Measurements from ENCODE around the gene CDK7.

CDK7 gene

DNA sequence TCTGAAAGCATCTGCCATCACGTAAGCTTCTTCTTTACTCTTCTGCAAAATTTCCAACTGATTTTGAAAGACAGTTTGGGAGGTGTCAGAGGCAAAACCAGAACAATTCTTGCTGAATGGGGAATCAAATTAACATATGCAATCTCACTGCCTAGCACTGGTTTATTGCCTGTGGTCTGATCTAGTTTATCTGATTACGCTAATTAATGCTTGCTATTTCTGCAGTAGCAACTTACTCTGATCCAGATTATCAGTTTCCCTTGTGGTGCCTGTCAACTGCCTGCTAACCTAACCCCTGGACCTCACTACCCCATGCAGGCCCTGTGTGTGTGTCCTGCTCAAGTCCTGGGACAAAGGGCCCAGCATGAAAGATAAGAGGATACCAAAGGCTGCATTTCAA, 57.6 kb downstream of the CDK7 start:
- DNase-seq (ENCODE audit: low read depth in 3 of 3): no peak

DNA sequence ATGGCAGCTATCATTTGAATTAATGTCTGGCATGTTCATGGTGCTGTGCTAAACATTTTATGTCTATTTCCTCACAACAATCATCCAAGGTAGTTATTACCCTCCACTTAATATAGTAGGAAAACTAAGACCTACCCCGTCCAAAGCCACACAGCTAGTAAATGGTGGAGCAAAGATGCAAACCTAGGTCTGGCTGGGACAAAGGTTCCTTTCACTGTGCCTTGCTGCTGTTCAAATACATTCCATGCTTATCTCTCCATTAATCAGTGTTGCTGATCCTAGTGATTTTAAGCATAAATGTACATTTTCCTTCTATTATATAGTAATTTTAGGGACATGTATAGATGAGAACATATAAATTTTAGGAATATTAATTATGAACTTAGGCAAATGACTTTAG, 59.2 kb downstream of the CDK7 start:
- DNase-seq (ENCODE audit: low read depth in 3 of 3): no peak

DNA sequence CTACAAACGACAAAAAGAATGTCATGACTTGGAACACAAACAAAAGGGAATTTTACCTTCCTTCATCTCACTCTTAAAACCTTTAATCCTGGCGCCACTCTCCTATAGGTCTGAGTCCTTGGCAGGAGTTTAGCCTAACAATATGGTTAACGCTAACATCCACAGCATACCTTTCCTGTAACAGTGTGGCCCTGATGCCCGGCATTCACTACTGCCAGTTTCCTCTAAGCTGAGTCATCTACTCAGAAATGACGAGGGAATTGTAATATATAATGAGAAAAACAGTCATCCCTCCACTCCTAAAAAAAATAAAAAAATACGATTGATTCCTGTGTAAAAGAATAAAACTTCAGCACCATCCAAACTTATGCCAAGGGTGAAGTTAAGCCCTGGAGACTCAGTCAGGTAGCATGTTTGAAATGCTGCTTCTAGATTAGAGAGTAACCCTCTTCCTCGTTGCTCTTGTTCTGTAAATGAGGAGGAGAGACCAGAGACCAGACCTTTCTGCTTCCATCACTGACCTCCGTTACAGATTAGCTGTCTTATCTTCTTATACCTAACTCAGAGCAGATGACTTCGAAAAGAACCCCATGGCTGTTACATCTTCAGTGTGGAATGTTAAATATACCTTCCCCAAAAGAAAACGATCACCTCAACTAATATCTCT, 60.5 kb downstream of the CDK7 start:
- no peak for DNase-seq (ENCODE audit: low read depth in 3 of 3)

DNA sequence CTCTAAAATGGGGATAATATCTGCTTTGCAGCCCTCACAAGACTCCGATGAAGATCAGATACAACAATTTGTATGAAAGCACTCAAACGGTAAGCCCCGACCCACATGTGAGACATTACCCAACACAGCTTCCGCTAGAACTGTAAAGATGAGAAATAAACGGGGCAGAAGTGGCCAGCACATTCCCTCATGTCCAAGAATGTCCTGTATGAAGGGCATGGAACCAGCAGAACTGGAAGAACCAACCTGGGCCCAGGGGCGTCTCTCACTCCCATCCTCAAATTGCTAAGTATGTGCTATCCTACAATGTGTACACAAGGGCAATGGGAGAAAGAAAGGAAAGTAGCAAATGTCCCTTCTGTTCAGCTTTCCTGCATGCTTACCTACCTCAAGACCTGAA, 64.9 kb downstream of the CDK7 start:
- DNase-seq (ENCODE audit: low read depth in 3 of 3): no peak

DNA sequence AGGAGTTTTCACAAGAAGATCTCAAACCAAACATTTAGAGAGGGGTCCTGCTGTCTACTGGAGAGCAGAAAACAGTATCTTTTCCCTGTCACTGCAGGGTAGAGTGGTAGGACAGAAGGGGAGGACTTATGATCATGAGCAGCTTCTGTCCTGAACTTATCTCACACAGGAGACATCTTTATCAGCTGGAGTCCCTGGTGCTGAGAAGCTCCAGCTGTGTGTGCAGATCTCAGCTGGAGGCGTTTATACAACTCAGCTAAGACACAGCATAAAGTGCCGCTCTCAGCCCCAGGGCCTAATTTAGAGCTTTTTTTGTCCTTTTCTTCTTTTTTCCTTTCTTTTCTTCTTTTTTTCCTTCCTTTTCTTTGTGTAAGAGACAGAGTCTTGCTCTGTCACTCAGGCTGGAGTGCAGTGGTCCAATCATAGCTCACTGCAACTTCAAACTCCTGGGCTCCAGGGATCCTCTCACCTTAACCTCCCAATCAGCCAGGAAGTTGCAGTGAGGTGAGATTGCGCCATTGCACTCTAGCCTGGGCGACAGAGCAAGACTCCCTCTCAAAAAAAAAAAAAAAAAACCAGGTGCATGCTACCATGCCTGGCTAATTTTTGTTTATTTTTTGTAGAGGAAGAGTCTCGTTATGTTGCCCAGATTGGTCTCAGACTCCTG, 66.0 kb downstream of the CDK7 start:
- DNase-seq (ENCODE audit: low read depth in 3 of 3): no peak

DNA sequence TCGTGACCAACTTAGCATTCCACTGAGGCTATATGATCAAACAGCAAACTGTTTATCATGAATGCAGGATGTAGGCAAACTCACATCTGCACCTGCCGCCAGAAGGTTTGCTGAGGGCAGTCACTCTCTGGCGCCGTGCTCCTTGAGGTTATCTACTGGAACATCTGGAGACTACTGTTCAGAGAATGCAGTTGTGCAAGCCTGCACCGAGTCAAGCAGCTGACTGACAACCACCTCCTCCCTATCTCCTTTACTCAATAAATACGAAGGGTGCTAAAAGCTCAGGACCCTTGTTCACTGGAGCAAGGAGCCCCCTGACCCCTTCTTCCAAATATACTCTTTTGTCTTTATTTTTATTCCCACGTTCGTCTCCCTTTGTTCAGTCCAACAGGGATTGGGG, 70.8 kb downstream of the CDK7 start:
- no peak for DNase-seq (ENCODE audit: low read depth in 3 of 3)

DNA sequence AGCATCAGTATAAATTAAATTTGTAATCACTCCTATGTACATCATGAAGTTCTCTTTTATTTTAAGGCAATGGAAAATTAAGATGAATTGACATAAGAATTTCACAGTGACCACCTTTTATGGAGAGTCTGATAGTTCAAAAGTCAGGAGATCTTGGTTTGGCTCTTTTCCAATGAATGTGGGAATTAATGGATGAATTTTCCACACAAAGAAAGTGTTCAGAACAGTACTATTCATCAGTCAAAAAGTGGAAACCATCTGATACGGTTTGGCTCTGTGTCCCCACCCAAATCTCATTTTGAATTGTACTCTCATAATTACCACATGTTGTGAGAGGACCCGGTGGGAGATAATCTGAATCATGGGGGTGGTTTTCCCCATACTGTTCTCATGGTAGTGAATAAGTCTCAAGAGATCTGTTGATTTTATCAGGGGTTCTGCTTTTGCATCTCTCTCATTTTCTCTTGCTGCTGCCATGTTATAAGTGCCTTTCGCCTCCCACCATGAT, 73.4 kb downstream of the CDK7 start:
- DNase-seq (ENCODE audit: low read depth in 3 of 3): no peak

DNA sequence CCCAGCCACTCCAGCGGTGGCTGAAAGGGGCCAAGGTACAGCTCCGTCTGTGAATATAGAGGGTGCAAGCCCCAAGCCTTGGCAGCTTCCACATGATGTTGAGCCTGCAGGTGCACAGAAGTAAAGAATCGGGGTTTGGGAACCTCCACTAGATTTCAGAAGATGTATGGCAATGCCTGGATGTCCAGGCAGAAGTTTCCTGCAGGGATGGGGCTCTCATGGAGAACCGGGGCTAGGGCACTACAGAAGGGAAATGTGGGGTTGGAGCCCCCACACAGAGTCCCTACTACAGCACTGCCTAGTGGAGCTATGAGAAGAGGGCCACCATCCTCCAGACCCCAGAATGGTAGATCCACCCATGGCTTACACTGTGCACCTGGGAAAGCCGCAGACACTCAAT, 74.7 kb downstream of the CDK7 start:
- no peak for DNase-seq (ENCODE audit: low read depth in 3 of 3)

DNA sequence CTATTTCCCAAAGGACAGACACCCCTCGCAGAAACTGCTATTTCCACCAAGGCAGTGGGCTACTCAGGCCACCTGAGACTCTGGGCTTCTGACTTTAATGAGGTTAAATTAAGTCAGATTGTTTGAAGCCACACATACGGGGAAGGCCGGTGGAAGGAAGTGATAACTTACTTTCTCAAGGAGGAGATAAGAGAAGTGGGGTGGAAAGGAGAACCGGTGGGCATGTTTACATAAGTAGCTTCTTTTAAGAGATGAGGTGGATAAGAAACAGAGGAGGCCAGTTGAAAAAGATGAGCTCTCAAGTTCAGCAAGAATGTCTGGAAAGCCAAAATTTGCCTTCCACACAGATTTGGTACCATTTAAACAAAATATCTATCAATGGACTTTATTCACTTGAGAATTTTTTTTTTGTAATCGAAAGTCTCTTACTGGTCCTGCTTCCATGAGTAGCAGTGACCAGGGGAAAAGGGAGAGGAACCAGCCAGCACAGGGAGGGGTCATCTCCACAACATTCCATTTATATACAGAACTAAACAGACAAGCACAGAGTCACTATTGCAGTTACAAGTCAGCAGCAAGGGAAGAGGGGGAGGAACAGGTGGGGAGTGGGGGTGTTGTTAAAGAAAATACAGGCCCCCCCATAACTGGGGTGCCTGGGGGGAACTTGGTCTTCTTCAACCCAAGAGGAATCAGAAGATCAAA, 77.9 kb downstream of the CDK7 start:
- DNase-seq (ENCODE audit: low read depth in 3 of 3): no peak

DNA sequence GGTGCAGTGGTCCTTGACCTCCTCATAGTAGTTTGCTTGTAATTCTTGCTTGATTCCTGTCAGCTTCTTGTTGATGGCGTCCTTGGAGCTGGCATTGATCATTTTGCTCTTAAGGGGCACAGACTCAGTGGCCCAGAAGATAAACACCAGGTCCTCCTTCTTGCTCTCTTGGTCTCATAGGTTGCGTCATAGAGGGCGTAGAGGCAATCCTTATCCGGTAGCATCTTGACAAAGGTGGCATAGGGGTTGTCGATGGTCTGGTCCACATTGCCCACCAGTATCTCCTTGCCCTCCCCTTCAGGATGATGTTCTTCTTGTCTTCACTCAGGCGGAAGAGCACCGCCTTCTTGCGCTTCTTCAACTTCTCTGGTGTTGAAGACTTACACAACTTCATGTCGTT, 78.7 kb downstream of the CDK7 start:
- DNase-seq (ENCODE audit: low read depth in 3 of 3): no peak

DNA sequence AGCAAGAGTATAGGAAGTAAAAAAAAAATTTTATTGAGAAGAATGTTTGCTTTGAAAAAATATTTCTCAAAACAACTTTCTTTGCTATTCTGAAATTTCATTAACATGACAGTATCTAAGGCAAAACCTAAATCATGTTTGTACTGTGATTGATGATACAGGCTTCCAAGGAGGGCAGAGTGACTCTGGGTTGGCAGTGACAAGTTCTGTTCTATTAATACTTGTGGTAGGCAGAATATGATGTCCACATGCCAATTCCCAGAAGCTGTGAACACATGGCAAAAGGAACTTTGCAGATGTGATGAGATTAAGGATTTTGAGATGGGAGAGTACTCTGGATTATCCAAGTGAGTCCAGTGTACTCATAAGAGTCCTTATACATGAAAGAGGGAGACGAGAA, 81.3 kb downstream of the CDK7 start:
- DNase-seq (ENCODE audit: low read depth in 3 of 3): no peak

DNA sequence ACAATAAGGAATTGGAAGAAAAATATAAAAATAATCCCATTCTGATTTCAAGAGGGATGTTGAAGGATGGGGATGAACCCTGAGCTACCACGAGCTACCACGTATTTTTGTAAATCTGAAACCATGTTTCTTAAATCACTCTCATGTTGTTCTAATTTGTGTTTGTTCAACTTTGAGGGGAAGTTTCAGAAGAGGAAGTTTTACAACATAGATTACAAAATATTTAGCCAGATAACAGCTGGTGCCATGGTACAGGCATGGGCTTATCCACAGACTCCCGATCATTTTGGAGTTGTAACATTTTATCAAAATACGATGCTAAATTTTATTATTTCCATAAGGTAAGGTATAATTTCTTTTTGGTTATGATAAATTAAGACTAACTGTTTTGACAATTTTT, 82.7 kb downstream of the CDK7 start:
- no peak for DNase-seq (ENCODE audit: low read depth in 3 of 3)

DNA sequence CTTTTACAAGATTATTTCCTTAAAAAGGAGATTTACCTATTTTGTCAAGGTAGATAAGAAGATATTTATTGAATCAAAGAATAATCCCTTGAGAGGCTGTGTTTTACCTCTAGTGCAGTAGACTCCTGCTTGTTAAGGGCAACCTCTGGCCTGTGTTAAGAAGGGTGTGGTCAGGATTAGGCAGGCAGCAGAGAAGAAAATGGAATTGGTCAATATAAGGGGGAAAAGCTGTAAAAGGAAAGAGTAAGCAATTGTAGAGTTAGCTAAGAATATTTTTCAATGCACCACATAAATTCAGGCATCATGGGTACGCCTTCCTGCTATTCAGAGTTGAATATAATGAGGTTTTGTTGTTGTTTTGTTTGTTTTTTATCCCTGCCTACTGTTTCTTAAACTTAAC, 91.7 kb downstream of the CDK7 start:
- DNase-seq (ENCODE audit: low read depth in 3 of 3): no peak
